ENCODE data around the gene DZIP3.
"Not testable (repeated sequence)": the region's sequence is repeated elsewhere in the genome, so short reads cannot be mapped to it uniquely, and the experiment has no call there.

The DZIP3 gene

DNA sequence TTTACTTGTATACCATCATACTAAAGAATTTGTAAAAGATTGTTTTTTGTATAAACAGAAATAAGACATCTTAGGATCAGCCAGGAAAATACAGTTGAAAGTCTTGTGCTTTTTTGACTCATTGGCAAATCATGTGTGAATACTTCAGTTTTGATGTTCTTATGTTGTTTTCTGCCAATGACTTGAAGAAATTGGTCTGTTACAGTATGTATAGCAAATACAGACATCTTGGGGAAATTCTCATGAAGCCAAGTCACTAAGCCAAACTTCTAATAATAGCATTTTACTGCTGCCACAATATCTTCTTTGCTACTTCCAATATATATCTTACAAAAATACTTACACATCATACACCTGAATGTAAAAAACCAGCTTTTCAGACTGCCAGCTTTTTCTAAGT lies 83.2 kb downstream of the DZIP3 start:
- Mint-ChIP-seq H3K27ac (no peak overlapping the region), H3K4me3 (no peak overlapping the region), H3K36me3 (ENCODE audit: low read depth) (peaks cover 19% of the 10 kb centered on the region), H3K9me3 (no peaks in the 10 kb centered on the region), H3K4me1 (ENCODE audit: low read depth) (peaks cover 7% of the 10 kb centered on the region), H3K27me3 (ENCODE audit: low read depth) (no peaks in the 10 kb centered on the region)
- no peak for DNase-seq (ENCODE audit: low spot score)

DNA sequence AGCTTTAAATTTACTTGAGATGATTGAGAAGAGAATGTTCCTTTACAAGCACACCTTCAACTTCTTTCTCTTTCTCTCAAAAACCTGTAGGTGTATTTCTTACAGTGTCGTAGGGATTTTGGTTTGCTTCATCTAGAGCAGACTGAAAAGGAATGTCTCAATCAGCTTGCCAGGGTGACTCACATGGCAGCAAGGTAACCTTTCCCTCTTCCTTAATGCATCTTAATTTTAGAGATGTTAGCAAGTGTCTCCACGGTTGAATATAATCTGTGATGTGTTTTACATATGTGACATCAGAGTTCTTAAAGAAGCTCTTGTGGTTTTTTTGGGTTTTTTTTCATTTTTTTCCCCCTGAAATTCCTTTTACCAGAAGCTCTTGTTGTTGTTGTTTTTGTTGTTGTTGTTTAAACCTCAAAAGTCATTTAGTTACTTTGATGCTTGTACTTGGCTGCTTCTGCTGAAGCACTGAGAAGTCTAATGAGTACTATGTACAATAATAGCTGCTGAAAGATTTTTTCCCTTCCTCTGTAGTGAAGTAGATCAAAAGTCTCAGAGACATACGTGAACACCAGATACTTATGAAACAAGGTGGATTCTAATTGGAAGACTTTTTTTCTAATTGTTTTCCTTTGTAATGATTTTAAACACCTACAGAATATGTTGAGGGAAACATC lies 84.6 kb downstream of the DZIP3 start:
- H3K4me1 Mint-ChIP-seq (ENCODE audit: low read depth), result peaks cover 5% of the 10 kb centered on the region
- no peaks in the 10 kb centered on the region for H3K27me3 Mint-ChIP-seq (ENCODE audit: low read depth)
- no peak overlapping the region for H3K4me3 Mint-ChIP-seq
- H3K36me3 Mint-ChIP-seq (ENCODE audit: low read depth), result peaks cover 24% of the 10 kb centered on the region
- no peak for DNase-seq (ENCODE audit: low spot score)
- H3K9me3 Mint-ChIP-seq, result no peaks in the 10 kb centered on the region
- no peak overlapping the region for H3K27ac Mint-ChIP-seq

DNA sequence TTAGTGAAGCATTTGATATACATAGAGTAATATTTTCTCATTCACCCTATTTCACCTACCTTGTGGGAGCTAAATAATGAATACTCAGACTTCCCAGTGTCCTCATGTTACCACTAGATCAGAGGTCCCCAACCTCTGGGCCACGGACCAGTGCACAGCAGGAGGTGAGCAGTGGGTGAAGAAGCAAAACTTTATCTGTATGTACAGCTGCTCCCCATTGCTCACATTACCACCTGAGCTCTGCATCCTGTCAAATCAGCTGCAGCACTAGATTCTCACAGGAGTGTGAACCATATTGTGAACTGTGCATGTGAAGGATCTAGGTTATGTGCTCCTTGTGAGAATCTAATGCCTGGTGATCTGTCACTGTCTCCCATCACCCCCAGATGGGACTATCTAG lies 88.3 kb downstream of the DZIP3 start:
- DNase-seq (ENCODE audit: low spot score), result no peak
- Mint-ChIP-seq H3K4me3 (no peak overlapping the region), H3K27ac (no peak overlapping the region), H3K27me3 (ENCODE audit: low read depth) (no peaks in the 10 kb centered on the region), H3K36me3 (ENCODE audit: low read depth) (peaks cover 14% of the 10 kb centered on the region), H3K4me1 (ENCODE audit: low read depth) (no peaks in the 10 kb centered on the region), H3K9me3 (no peaks in the 10 kb centered on the region)

DNA sequence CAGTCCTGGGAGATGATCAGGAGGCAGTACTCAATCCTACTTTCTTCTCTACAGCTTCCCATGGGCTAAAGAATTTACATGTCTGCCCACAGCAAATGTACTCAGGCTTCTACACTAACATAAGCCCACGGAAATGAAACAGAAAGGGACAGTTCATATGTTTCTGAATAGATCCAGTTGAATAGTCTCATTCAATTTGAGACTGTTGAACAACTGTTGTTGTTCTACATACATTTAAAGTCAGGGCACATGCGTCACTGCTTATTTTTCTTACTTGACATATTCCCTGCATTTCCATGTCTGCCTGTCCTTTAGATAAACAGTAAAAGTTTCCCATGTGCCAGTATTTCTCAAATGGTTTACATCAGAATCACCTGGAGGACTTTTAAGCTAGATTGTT lies 102.8 kb downstream of the DZIP3 start:
- H3K4me1 Mint-ChIP-seq (ENCODE audit: low read depth); H3K27me3 Mint-ChIP-seq (ENCODE audit: low read depth); H3K4me3 Mint-ChIP-seq; H3K9me3 Mint-ChIP-seq; H3K27ac Mint-ChIP-seq; DNase-seq (ENCODE audit: low spot score): not testable (repeated sequence)
- peaks cover 36% of the 10 kb centered on the region for H3K36me3 Mint-ChIP-seq (ENCODE audit: low read depth)

DNA sequence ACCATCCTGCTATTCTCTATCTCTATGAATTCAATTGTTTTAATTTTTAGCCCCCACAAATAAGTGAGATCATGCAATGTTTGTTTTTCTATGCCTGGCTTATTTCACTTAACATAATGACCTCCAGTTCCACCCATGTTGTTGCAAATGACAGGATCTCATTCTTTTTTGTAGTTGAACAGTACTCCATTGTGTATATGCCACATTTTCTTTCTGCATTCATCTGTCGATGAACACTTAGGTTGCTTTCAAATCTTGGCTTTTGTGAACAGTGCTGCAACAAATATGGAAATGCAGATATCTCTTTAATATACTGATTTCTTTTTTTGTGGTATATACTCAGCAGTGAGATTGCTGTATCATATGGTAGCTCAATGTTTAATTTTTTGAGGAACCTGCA lies 108.9 kb downstream of the DZIP3 start:
- Mint-ChIP-seq H3K36me3 (ENCODE audit: low read depth) (peaks cover 7% of the 10 kb centered on the region), H3K27ac (no peak overlapping the region), H3K4me1 (ENCODE audit: low read depth) (no peaks in the 10 kb centered on the region), H3K9me3 (peaks cover 11% of the 10 kb centered on the region), H3K27me3 (ENCODE audit: low read depth) (no peaks in the 10 kb centered on the region), H3K4me3 (no peak overlapping the region)
- no peak for DNase-seq (ENCODE audit: low spot score)

DNA sequence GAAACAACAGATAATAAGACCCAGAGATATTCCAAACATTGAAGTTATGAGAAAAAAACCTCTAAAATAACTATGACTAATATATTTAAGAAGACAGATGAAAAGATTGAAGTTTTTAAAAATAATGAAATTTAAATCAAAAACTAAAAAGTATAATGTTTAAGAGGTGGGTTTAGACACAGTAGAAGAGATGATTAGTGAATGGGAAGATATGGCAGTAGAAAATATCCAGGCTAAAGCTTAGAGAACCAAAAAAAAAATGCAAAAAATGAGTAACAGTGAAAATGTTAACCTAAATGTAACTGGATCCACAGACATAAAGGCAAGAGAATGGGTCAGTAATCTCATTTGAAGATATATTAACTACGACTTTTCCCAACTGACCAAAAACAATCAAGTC lies 115.5 kb downstream of the DZIP3 start:
- H3K4me1 Mint-ChIP-seq (ENCODE audit: low read depth), result no peaks in the 10 kb centered on the region
- H3K27me3 Mint-ChIP-seq (ENCODE audit: low read depth), result no peaks in the 10 kb centered on the region
- no peaks in the 10 kb centered on the region for H3K36me3 Mint-ChIP-seq (ENCODE audit: low read depth)
- no peak overlapping the region for H3K27ac Mint-ChIP-seq
- DNase-seq (ENCODE audit: low spot score), result no peak
- H3K4me3 Mint-ChIP-seq, result no peak overlapping the region
- peaks cover 23% of the 10 kb centered on the region for H3K9me3 Mint-ChIP-seq

DNA sequence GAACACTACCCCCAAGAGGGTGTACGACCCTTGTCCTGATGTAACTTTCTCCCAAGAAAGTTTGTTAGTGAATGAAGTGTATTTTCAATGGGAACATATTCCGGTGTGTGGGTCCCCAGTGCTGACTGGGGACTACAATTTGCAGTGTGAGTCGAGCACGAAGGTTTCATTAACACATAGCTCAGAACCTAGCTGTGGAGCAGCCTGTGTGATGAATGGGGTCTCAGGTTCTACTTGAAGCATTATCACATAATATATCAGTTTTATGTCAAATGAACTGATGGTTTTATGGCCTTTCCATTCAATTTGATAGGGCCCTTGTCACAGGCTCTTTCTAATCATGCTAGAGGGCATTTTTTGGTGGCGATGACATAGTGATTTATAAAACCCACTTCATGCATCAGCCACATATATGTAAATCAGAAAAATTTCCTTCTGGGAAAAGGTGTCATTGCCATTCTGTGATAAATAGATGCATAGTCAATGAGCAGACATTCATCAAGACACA lies 123.5 kb downstream of the DZIP3 start:
- H3K36me3 Mint-ChIP-seq (ENCODE audit: low read depth), result no peaks in the 10 kb centered on the region

DNA sequence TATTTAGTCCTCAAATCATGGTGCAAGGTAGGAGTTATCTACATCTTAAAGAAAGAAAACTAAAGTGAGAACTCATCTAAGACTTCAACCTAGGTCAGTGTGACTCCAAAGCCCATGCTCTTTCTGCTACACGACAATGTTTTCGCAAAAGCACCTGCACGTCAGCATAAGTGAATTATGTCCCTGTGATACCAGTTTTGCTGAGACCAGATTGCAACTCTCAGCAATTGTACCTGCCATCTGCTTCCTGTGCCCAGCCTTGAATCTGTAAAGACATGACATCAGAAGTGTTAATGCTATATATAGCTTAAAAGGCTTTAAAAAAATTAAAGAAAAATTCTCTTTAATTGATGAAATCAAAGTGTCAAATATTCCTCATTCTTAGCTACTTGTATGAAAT lies 124.3 kb downstream of the DZIP3 start:
- Mint-ChIP-seq H3K36me3 (ENCODE audit: low read depth) (no peaks in the 10 kb centered on the region), H3K9me3 (no peaks in the 10 kb centered on the region), H3K27me3 (ENCODE audit: low read depth) (peaks cover 13% of the 10 kb centered on the region), H3K4me3 (no peak overlapping the region), H3K27ac (no peak overlapping the region), H3K4me1 (ENCODE audit: low read depth) (no peaks in the 10 kb centered on the region)
- DNase-seq (ENCODE audit: low spot score), result no peak

More for the DNA sequence above, 123.5 kb downstream of the DZIP3 start:
- DNase-seq (ENCODE audit: low spot score), result no peak
- Mint-ChIP-seq H3K27ac (no peak overlapping the region), H3K4me3 (no peak overlapping the region), H3K27me3 (ENCODE audit: low read depth) (peaks cover 13% of the 10 kb centered on the region), H3K9me3 (no peaks in the 10 kb centered on the region), H3K4me1 (ENCODE audit: low read depth) (no peaks in the 10 kb centered on the region)

DNA sequence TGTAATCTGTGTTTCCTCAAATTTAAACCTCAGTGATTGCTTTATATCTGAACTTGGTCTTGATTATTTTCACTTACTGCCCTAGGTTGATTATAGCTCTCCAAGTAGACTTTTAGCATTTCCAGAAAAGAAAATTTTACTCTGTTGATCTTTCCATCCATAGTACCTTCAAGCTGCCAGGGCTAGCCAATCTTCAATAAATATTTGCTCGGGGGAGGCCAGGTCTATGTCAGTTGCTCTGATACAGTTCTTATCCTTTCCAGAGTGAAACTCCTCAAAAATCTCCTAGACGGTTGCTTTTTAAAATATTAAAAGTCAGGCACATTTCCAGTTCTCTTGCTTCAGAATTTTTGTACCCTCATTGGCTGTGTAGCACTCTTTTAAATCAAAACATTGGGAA lies 128.9 kb downstream of the DZIP3 start:
- Mint-ChIP-seq H3K27ac (no peak overlapping the region), H3K4me3 (no peak overlapping the region), H3K9me3 (peaks cover 12% of the 10 kb centered on the region), H3K36me3 (ENCODE audit: low read depth) (peaks cover 2% of the 10 kb centered on the region), H3K27me3 (ENCODE audit: low read depth) (peaks cover 7% of the 10 kb centered on the region), H3K4me1 (ENCODE audit: low read depth) (peaks cover 7% of the 10 kb centered on the region)
- DNase-seq (ENCODE audit: low spot score), result no peak

DNA sequence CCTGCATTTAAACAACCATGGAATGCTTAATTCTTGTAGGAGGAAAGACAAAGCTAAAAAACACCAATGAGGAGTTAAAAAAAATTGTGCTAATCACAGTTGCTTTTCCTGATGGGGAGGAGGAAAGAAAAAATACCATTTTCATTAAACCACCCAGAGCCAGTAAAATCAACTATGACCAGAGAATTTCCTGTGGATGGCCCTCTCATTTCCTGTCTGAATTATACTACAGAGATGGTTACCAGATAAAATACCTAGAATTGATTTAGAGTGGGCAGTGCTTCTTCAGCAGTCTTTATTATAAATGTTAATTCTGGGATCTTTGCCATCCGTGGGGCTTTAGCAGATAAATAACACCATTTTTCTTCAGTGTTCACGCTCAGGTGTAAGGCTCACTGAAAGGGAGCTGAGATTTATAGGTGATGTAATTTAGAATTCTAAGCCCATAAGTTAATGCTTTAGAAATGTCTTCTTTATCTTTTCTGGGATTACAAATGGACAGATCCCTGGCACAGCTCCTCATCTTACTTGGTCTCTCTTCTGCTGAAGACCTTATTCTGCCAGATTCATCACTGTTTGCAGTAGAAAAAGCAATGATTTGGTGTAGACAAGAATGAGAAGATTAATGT lies 129.8 kb downstream of the DZIP3 start:
- Mint-ChIP-seq H3K27me3 (ENCODE audit: low read depth) (peaks cover 7% of the 10 kb centered on the region), H3K36me3 (ENCODE audit: low read depth) (peaks cover 2% of the 10 kb centered on the region)

DNA sequence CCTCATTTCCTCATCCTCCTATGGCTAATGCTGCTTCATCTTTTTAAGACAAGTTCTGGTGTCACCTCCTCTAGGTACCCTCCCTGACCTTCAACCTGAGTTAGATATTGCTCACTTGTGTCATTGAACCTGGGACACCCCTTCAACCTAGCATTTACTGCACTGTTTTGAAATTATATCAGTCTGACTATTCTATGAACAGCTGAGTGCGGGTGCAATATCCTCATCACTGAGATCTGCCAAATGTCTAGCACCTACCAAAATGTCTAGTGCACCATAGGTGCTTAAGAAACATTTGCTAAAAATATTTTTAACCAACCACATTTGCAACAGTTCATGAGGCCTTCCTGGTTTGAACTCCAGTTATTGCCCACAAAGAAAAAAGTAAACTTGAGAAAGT lies 133.2 kb downstream of the DZIP3 start:
- Mint-ChIP-seq H3K27ac (no peak overlapping the region), H3K27me3 (ENCODE audit: low read depth) (no peaks in the 10 kb centered on the region), H3K9me3 (peaks cover 12% of the 10 kb centered on the region), H3K4me3 (no peak overlapping the region), H3K4me1 (ENCODE audit: low read depth) (peaks cover 11% of the 10 kb centered on the region), H3K36me3 (ENCODE audit: low read depth) (peaks cover 2% of the 10 kb centered on the region)
- DNase-seq (ENCODE audit: low spot score), result no peak

More for the DNA sequence above, 129.8 kb downstream of the DZIP3 start:
- no peak for DNase-seq (ENCODE audit: low spot score)
- peaks cover 12% of the 10 kb centered on the region for H3K9me3 Mint-ChIP-seq
- no peak overlapping the region for H3K27ac Mint-ChIP-seq
- H3K4me3 Mint-ChIP-seq, result no peak overlapping the region
- H3K4me1 Mint-ChIP-seq (ENCODE audit: low read depth), result peaks cover 10% of the 10 kb centered on the region

DNA sequence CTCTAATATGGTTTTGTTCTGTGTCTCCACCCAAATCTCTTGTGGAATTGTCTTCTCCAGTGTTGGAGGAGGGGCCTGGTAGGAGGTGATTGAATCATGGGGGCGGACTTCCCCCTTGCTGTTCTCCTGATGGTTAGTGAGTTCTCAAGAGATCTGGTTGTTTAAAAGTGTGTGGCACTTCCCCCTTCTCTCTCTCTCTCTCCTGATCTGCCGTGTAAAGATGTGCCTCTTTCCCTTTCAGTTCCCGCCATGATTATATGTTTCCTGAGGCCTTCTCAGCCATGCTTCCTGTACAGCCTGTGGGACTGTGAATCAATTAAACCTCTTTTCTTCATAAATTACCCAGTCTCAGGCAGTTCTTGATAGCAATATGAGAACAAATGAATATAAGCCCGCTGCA lies 134.6 kb downstream of the DZIP3 start:
- Mint-ChIP-seq H3K36me3 (ENCODE audit: low read depth) (peaks cover 2% of the 10 kb centered on the region), H3K4me3 (no peak overlapping the region), H3K4me1 (ENCODE audit: low read depth) (peaks cover 10% of the 10 kb centered on the region), H3K27ac (no peak overlapping the region), H3K27me3 (ENCODE audit: low read depth) (no peaks in the 10 kb centered on the region), H3K9me3 (peaks cover 12% of the 10 kb centered on the region)
- no peak for DNase-seq (ENCODE audit: low spot score)

DNA sequence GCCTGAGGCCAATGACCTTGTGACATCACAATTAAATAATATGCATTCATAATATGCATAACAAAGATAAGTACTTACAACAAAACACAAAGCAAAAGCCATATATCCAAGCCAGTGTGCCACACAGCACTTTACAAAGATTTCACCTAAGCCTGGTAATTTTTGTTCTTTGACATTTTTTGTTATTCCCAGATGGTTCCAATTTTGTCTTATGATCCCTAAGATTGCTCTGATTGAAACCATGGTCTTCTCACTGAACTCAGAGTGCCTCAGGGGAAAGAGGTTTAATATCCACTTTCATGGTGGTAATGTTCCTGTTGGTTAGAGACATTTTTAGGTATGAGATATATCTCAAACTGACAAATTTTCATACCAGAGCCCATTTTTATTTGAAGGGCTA lies 138.6 kb downstream of the DZIP3 start:
- H3K27ac Mint-ChIP-seq, result no peak overlapping the region
- no peak overlapping the region for H3K4me3 Mint-ChIP-seq
- H3K9me3 Mint-ChIP-seq, result no peaks in the 10 kb centered on the region
- H3K36me3 Mint-ChIP-seq (ENCODE audit: low read depth), result no peaks in the 10 kb centered on the region
- peaks cover 7% of the 10 kb centered on the region for H3K27me3 Mint-ChIP-seq (ENCODE audit: low read depth)
- no peak for DNase-seq (ENCODE audit: low spot score)
- peaks cover 5% of the 10 kb centered on the region for H3K4me1 Mint-ChIP-seq (ENCODE audit: low read depth)

DNA sequence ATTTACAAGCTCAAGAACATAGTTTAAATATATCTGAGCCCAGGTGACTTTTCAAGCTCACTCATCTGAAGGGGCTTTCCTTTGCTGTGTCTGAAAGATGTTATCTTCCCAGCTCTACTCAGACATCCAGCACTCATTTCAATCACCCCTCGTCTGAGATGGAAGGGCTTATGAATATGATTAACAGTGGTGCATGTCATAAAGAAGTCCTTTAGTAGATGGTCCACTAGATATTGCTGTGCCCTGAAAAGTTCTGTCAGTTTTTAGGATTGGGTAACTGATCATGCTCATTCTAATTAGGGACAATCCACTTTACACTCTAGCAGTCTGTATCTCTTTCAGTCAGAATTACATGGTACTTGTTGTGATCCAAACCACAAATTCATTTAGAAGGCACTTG lies 139.4 kb downstream of the DZIP3 start:
- H3K4me1 Mint-ChIP-seq (ENCODE audit: low read depth), result peaks cover 5% of the 10 kb centered on the region
- peaks cover 7% of the 10 kb centered on the region for H3K27me3 Mint-ChIP-seq (ENCODE audit: low read depth)
- H3K9me3 Mint-ChIP-seq, result no peaks in the 10 kb centered on the region
- H3K36me3 Mint-ChIP-seq (ENCODE audit: low read depth), result no peaks in the 10 kb centered on the region
- no peak overlapping the region for H3K4me3 Mint-ChIP-seq
- H3K27ac Mint-ChIP-seq, result no peak overlapping the region
- DNase-seq (ENCODE audit: low spot score), result no peak

DNA sequence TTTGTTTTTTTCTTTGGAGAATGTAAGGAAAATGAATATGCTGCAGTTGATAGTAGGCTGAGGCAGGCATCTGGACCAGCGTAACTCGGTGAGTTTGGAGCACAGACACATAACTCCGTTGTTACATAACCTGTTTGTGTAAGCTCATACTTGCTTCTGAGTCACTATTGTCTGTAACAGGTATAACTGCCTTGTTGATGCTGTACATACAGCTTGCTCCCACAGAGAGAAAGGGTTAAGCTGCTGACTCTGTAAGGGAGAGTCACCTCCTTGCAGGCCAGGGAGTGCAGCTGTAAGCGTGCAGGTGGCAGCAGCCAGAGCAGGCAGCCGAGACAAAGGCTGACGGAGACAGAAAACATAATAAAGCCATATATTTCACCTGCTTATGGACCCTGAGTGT lies 147.3 kb downstream of the DZIP3 start:
- Mint-ChIP-seq H3K9me3 (no peaks in the 10 kb centered on the region), H3K27me3 (ENCODE audit: low read depth) (peaks cover 2% of the 10 kb centered on the region), H3K36me3 (ENCODE audit: low read depth) (no peaks in the 10 kb centered on the region), H3K27ac (no peak overlapping the region), H3K4me3 (no peak overlapping the region), H3K4me1 (ENCODE audit: low read depth) (no peaks in the 10 kb centered on the region)
- DNase-seq (ENCODE audit: low spot score), result no peak
